GM19463 (cell line): Measurements from ENCODE around the gene BRIP1.
"Not testable (repeated sequence)": the region's sequence is repeated elsewhere in the genome, so short reads cannot be mapped to it uniquely, and the experiment has no call there.

Source experiments
- ATAC-seq: cut with Tn5 transposase; IDR thresholded peaks from one replicate; pipeline ENCODE4 v1.9.1; 2021; ENCODE audit warnings: mild to moderate bottlenecking, moderate library complexity; ENCODE audit not compliant: unreplicated experiment

The BRIP1 gene

DNA sequence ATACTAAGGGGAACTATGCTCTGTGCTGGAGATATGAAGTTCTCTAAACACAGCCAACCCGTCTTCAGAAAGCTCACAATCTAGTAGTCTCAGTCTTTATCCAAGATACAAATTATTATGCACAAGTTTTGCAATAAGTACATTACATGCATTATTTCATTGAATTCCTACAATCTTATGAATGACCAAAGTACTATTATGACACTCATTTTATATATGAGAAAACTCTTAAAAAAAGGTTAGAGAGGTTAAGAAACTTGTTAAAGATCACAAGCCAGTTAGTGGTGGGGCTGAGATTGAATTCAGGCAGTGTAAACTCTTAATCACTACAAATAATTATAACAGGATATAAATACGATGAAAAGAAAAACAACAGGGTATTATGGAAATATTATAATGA lies 4.7 kb upstream of the BRIP1 start:
- ATAC-seq: no peak

DNA sequence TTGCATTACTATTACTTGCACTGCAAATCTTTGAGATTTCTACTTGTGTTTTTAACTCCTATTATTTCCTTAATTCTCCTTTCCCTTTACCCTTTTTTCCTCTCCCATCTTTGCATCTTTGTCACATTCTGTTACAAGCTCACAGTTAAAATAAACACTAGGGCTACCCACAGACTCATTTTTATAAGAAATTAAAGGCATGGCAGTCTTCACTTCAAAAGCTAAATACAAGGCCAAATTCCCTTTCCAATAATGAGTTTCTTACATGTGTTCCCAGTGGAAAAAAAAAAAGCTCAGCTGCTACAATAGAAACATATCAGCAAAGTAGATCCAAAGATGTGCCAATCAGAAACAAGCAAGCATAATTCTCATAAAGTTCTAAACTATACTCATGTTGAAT lies 3.7 kb upstream of the BRIP1 start:
- ATAC-seq: no peak

DNA sequence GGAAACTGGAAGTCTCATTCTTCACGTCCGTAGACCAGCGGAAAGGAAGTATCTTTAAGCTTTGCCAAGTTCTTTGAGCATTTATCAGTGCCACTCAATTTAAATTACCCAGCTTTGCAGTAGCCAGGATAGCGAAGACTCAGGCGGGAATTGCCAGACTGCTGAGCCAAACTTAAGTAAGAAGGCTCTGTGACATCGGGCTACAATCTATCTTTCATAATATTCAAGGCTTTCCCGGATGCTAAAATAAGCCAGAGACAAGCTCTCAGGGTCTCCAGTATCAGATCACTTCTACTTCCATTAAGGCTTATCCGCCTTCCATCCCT lies 436 bp upstream of the BRIP1 start:
- peak; percentile 20 for ATAC-seq

DNA sequence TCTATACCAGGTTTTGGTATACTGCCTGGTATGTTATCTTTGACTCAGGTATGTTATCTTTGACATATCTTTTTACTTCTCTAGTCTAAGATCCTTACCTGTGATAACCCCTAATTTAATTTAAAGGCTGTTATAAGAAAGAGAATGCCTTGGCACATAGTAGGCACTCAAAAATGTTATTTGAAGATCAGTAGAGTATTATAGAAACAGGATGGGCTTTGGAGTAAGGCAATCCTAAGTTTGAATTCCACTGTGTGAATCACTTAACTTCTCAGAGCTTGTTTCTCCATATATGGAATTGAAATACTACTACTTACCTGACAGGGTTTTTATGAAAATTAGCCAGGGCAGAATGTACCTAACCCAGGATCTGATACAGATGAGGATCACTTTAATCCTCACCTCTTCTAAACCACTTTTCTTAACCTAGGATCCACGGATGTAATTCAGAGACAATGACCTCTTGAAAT lies 1.2 kb downstream of the BRIP1 start:
- no peak for ATAC-seq

DNA sequence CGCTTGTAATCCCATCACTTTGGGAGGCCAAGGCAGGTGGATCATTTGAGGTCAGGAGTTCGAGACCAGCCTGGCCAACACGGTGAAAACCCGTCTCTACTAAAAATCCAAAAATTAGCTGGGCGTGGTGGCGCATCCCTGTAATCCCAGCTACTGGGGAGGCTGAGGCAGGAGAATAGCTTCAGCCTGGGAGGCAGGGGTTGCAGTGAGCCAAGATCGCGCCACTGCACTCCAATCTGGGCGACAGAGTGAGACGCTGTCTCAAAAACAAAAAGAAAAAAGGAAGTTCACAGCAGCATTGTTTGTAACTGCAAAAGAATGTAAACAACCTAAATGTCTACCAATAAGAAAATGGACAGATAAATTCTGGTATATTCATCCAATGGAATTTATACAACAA lies 2.9 kb downstream of the BRIP1 start:
- ATAC-seq: not testable (repeated sequence)

DNA sequence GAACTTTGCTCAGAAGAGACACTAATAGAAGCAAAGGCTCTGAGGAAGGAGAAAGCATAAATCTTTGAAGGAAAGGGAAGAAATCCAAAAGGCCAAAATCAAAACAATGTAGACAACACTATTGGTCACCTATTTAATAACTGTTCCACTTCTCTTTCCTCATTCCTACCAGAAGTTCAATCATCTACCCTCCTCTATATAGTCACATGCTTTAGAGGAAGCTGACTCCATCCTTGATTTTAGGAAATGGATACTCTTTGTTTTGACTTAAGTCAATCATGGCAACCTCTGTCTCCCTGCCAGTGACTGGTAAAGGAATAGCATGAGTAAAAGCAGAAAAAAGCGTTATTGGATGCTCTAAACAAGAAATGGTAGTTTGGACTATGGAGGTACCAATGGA lies 7.3 kb downstream of the BRIP1 start:
- ATAC-seq: no peak

DNA sequence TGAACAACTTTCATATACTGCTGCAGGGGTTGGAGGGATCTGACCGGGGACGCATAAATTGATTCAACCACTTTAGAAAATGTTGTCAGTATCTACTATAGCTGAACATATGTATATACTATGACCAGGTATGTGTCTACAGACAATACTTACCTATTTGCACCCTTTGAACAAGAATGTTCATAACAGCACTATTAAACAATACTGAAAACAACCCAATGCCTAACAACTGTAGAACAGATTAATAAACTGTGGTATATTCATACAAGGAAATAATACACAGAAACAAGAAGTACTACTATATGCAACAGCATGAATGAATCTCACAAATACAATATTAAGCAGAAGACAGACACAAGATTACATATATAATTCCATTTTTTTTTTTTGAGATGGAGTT lies 10.5 kb downstream of the BRIP1 start:
- ATAC-seq: no peak

DNA sequence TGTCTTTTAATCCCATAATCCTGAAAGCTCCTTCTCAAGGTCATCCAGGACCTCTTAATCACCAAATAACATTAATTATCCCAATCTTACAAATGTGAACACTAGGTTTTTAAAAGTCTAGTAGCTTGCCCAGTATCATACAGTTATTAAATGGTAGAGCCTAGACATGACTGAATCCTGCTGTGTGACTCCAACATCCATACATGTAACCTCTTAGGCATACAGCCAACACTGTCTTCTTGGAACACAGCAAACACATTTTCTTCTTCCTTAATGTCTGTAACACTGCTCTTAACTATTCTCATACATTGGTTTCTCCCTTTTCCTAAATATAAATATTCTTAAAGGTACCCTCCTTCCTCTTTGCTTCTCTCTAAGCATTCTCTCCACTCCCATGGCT lies 13.7 kb downstream of the BRIP1 start:
- ATAC-seq: no peak

DNA sequence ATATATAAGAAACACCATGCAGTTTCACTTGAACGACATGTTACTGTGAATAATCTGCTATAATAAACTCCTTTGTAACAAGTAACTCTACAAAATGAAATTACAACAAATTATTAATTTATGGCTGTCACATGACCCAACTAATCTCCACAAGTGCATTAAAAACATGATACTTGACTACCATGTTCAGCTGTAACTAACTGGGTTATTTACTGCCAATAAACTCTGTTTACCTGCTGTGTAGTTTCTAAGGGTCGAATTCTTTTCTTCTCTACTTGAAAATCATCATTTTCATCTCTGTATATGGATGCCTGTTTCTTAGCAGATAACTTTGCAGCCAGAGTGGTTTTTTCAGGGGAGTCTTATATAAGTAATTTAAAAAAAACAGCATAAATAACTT lies 14.4 kb downstream of the BRIP1 start:
- ATAC-seq: no peak

DNA sequence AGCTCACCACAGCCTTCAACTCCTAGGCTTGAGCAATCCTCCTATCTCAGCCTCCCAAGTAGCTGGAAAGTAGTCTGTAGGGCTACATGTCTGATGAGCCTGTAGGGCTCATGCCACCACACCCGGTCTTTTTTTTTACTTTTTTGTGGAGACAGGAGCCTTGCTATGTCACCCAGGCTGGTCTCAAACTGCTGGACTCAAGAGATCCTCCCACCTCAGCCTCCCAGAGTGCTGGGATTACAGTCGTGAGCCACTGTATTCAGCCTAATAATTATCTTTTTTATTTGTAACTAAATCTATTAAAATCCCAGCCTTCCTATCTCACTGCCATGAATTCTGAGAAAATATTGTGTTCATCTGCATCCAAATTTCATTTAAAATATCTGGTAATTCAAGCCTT lies 15.1 kb downstream of the BRIP1 start:
- no peak for ATAC-seq

DNA sequence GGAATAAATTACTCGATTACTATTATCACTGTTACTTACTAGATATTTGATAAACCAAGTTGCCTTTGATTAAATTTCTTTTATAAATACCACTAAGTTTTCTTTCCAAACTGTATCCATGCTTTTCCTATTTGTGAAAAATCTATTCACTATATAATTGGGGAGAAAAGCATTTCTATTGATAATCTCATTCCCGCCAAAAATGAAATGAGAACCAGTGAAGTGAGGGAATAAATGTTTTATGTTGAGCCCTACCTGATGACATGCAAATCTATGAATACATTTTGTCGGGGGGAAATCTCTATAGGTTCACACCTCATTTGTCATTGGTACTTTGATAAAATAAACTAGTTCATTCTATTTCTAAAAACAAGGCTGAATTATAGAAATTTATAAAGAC lies 15.7 kb downstream of the BRIP1 start:
- ATAC-seq: no peak

DNA sequence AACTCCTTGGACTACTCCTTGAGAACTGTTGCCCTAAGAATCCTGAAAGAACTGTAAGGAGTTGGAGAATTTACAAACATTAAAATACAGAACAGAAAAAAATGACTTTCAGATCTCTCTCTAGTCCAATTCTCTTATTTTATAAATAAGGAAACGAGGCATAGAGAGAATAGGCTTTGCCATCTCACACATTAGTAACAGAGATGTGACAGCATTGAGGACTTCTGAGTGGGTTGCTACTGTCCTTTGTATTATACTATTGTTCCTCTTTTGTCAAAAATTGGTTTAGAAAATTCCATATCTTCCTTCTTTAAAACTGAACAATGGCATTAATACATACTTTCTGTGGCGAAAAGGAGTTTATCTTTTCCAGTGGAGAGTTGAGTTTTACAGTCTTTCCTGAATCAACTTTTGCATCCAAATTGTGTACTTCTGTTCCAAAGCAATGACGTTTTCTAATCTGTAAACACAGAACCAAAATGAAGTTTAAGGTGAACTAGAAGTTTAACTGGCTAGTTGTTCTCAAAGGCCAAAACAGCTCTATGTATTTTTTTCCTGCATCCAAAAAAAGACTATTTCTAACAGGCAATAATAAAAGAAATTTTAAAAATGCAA lies 16.5 kb downstream of the BRIP1 start:
- ATAC-seq: no peak

DNA sequence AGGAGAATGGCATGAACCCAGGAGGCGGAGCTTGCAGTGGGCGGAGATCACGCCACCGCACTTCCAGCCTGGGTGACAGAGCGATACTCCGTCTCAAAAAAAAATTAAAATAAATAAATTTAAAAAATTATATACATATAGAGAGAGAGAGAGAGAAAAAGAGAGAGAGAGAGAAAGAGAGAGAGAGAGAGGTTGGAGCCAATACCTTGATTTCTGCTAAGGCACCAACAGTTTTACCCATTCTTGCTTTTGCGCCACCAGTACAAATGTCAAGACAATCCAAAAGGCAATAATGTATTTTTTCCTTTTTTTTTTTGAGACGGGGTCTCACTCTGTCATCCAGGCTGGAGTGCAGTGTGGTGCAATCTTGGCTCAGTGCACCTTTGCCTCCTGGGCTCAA lies 17.2 kb downstream of the BRIP1 start:
- ATAC-seq: no peak

DNA sequence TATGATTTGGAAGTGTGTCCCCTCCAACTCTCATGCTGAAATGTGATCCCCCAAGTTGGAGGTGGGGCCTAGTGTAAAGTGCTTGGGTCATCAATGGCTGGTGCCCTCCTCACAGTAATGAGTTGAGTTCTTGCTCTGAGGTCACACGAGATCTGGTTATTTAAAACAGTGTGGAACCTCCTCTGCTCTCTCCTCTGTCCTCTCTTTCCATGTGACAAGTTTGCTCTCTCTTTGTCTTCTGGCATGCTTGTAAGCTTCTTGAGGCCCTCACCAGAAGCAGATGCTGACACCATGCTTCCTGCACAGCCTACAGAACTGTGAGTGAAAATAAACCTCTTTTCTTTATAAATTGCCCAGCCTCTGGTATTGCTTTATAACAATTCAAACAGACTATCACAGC lies 19.9 kb downstream of the BRIP1 start:
- ATAC-seq: no peak

DNA sequence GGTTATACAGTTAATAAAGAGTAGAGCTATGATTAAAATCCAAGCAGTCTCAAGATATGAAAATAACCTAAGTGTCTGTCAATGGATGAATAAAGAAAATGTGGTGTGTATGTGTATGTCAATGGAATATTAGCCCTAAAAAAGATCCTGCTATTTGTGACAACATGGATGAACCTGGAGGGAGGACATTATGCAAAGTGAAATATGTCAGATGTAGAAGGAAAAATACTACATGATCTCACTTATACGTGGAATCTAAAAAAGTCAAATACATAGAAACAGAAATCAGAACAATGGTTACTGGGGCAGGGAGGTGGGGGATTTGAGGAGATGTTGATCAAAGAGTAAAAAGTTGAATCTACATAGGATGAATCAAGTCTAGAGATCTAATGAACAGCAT lies 20.4 kb downstream of the BRIP1 start:
- ATAC-seq: no peak

DNA sequence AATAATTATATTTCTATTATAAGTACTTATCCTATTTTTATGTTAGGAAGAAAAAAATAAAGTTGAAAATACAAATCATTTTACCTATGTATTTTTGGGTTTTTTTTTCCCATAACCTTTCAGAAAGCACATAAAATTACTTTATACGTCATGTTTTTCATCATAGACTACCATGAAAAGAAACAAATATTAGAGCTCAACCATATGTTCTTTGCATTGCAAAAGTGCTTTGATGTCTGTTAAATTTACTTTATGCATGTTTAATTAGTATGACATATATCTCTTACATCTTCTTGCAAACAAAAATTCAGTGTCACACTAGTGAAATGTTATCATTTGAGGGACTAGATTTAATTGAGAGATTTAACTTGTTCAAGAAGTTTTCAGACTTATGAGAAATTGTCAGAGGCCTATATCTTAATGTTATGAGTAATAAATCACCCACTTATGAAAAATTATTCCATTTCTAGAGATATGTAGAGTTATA lies 24.0 kb downstream of the BRIP1 start:
- ATAC-seq: no peak

DNA sequence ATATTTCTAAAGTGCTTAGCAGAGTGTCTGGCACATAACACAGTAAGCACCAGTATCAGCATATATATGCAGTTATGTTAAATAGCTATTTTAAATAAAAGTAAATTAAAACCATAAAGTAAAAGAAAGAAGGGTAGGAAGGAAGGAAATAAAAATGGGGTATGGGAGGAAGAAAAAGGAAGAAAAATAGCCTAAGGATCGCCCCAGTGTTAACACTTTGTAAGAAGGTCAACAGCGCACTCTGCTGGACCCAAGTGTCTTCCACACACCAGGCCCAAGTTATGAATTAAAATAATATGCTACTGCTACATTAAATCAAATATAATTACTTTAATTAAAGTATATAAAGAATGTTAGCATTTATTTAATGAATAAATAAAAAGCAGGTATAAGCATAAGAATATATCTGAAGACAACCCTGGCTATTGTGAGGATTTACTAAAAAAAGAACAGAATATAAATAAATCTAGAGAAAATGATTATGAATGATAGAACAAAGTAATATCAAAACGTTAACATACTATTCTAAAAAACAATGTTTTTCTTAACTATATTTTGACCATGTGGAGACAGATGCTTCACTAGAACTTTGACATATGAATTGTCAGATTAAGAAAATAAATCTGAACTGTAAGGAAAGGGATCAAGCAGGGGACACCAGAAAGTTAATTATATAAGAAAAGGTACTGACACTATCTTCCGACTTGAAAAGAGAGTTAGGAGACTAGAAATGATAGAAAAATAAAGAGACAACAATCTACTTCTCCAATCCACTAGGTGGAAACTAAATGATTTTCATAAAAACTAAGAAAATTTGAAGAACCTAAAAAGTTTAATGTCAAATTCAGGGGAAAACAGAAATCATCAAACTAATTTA lies 25.9 kb downstream of the BRIP1 start:
- no peak for ATAC-seq

DNA sequence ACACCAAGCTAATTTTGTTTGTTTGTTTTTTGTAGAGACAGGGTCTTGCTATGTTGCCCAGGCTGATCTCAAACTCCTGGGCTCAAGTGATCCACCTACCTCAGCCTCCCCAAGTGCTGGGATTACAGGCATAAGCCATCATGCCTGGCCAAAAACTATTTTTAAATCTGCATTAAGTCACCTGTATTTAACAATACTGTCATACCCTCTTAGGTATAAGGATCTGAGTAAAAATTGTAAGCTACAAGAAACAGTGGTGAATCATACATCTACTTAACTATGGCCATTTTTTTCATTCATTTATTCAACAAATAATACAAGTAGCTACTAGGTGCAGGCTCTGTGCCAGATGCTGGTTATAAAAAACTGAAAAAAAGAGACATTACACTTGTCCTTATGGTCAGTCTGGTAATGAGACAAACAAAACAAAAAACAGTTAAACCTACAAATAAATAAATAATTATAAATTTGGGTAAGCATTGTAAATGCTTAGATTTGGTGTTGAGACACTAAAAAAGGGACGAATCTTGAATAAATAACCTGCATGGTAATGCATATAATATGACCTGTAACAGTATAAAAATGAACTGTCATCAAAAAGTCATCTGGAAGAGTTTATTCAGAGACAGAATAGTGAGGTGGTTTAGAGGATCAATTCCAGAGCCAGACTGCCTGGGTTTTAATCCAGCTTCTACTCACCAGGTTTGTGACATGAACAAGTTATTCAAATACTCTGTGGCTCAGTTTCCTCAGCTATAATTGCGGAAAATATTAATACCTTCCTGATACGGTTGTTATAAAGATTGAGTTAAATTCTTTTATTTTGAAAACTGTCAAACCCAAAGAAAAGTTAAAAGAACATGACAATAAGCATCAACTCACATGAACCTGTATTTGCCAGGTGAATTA lies 26.8 kb downstream of the BRIP1 start:
- no peak for ATAC-seq

DNA sequence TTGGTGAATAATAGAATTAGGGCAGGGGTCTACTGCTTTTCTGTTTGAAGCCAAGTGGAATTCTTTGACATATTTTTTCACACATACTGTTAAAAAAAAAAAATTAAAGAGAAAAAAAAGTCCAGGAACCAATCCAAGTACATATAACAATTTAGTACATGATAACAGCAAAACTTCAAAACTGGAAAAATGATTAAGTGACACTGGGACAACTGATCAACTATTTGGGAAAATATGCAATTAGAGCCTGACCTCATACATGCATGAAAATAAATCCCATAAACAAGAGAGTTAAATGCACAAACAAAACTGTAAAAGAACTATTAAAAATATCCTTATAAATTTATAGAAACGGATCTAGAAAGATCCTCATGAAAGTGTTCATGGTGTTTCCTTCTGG lies 27.7 kb downstream of the BRIP1 start:
- ATAC-seq: no peak

DNA sequence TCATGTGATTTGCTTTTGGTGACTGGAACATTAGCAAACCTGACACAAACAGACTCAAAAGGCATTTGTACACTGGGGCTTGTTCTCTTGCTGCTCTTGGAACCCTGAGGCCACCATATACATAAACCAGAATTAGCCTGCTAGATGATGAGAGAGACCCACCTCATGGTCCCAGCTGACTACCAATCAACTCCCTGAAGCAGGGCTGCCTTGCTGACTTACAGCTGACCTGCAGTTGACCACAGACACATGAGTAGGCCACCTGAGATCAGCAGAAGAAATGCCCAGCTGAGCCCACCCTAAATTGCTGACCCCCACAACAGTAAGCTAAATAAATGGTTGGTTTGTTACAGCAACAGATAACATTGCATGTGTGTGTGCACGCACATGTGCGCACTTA lies 28.7 kb downstream of the BRIP1 start:
- no peak for ATAC-seq

DNA sequence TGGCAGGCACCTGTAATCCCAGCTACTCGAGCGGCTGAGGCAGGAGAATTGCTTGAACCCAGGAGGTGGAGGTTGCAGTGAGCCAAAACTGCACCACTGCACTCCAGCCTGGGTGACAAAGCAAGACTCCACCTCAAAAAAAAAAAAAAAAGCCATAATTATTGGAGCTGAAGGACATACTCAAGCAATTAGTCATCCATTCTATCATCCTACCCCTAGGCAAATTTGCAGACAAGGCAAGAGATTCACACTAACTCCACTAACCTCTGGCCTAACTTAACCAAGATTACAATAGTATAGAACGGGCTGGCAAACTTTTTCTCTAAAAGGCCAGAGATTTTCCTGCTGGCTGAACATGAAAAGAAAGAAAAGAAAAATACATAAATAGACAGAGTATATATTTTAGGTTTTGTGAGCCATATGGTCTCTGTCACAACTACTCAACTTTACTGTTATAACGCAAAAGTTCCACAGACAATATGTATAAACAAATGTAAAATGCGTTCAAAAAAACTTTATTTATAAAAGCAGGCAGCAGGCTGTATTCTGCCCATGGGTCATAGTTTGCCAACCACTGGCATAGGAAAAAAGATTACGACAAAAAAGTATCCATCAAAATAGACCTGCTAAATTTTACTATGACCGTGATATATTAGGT lies 29.7 kb downstream of the BRIP1 start:
- no peak for ATAC-seq
